ENCODE measurements around the gene SBNO1. TPM values are rescaled to one million over a fixed set of nuclear protein-coding genes. Genes with fewer than 3 reads are reported as not detected.
A peak's percentile ranks its signal among the peaks of the same experiment; 100 is the strongest.

SBNO1 gene
- polyA plus RNA-seq, 3 donors = 5.6 to 16.9 (median 11.4) TPM

DNA sequence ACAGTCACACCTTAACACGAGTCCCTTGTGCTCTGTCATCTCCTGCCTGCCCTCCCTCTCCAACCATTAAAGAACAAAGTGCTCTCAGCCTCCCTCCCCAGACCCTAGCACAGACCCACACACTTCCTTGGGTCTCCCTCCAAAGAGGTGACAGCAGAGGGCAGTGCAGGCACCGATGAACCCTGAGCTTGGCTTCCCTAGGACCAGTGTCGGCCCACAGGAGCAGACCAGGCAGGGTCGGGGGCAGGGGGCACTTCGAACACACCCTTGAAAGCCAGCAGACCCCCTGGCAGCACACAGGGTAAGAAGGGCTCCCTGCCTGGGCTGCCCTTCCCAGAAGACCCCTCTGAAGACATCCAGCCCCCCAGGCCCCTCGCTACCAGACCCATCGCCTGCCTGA lies 100.0 kb downstream of the SBNO1 start:
- no peak overlapping the region for H3K9ac ChIP-seq (ENCODE audit: insufficient read depth, low read length, poor library complexity, severe bottlenecking)
- 62% methylated on average over 6 of the region's 7 CpGs for WGBS (ENCODE audit: insufficient coverage)
- H3K4me3 ChIP-seq (replicated peaks in 1 of 3; ENCODE audit: low read depth in 2 of 3, low read length in 3 of 3) = no peak overlapping the region
- no peaks in the 10 kb centered on the region for H4K20me1 ChIP-seq (ENCODE audit: insufficient read depth, low read length)
- peaks cover 0 to 4% (median 0%) of the 10 kb centered on the region in 3 donors for H3K27me3 Mint-ChIP-seq (ENCODE audit: low read depth in 3 of 3)
- peak overlapping the region in 2 of 7 donors; percentile 38 to 77 for H3K27ac Mint-ChIP-seq
- peaks cover 21 to 26% of the 10 kb centered on the region in 2 donors for H3K4me1 ChIP-seq (ENCODE audit: control insufficient read depth in 1 of 2, insufficient read depth in 2 of 2, low read length in 2 of 2)
- H3K27me3 ChIP-seq (ENCODE audit: control insufficient read depth in 2 of 2, insufficient read depth in 2 of 2, low read length in 2 of 2) = no peaks in the 10 kb centered on the region
- no peak overlapping the region for H2AFZ ChIP-seq (ENCODE audit: insufficient read depth, low read depth, low read length, poor library complexity, severe bottlenecking)
- H3K4me1 Mint-ChIP-seq = peaks cover 27% of the 10 kb centered on the region
- no peak overlapping the region for H3K27ac ChIP-seq (ENCODE audit: low read depth in 1 of 2, low read length in 2 of 2)
- no peaks in the 10 kb centered on the region for H3K9me3 Mint-ChIP-seq
- intact Hi-C loops (cut with micrococcal nuclease) = no loop called here
- peaks cover 32 to 56% of the 10 kb centered on the region in 2 donors for H3K36me3 ChIP-seq (replicated peaks in 1 of 2; ENCODE audit: control insufficient read depth in 1 of 2, insufficient read depth in 2 of 2, low read length in 2 of 2)
- no peak for DNase-seq
- no peak overlapping the region for H3K4me2 ChIP-seq (replicated peaks; ENCODE audit: extremely low read depth, low read length, poor library complexity, severe bottlenecking)
- no peaks in the 10 kb centered on the region for H3K9me3 ChIP-seq (replicated peaks in 1 of 2; ENCODE audit: control insufficient read depth in 1 of 2, insufficient read depth in 1 of 2, low read length in 2 of 2)
- H3K79me2 ChIP-seq (ENCODE audit: insufficient read depth, low read length) = peaks cover 11% of the 10 kb centered on the region
- TF ChIP-seq, protein P1, sequence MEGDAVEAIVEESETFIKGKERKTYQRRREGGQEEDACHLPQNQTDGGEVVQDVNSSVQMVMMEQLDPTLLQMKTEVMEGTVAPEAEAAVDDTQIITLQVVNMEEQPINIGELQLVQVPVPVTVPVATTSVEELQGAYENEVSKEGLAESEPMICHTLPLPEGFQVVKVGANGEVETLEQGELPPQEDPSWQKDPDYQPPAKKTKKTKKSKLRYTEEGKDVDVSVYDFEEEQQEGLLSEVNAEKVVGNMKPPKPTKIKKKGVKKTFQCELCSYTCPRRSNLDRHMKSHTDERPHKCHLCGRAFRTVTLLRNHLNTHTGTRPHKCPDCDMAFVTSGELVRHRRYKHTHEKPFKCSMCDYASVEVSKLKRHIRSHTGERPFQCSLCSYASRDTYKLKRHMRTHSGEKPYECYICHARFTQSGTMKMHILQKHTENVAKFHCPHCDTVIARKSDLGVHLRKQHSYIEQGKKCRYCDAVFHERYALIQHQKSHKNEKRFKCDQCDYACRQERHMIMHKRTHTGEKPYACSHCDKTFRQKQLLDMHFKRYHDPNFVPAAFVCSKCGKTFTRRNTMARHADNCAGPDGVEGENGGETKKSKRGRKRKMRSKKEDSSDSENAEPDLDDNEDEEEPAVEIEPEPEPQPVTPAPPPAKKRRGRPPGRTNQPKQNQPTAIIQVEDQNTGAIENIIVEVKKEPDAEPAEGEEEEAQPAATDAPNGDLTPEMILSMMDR (IDR thresholded peaks at IDR 0.05) = no peak
- no peak overlapping the region for H3K4me3 Mint-ChIP-seq
- H3K36me3 Mint-ChIP-seq = peaks cover 53 to 67% of the 10 kb centered on the region in 2 donors

DNA sequence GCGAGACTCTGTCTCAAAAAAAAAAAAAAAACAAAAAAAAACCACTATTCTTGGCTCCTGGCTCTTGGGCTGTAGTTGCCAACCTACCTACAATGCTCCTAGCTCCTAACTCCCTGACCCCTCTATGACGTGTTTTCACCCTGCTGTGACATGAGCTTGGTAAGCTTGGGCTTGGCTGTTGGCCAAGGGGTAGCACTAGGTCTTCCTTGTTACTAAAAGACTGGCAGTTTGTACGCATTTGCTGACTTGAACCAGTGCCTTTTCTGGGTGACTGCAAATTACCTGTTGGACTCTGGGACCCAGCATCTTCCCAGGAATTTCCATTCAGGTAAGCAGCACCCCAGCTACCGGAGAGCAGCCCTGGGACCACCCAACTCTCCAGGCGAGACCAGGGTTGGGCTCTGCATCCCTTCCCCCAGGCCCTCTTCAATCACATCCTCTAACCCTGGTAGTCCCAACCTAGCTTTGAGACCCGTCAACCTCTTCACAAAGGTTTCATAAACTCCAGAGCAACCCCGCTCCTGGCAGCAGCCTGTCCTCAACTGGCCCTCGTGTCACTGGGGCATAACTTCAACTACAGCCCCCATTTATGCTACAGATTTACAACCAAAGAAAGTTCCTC lies 101.3 kb downstream of the SBNO1 start:
- no peaks in the 10 kb centered on the region for H3K9me3 Mint-ChIP-seq
- H3K27me3 ChIP-seq (ENCODE audit: control insufficient read depth in 2 of 2, insufficient read depth in 2 of 2, low read length in 2 of 2) = no peaks in the 10 kb centered on the region
- peak overlapping the region in 3 of 7 donors; percentile 18 to 71 (median 66) for H3K27ac Mint-ChIP-seq
- peaks cover 61 to 78% of the 10 kb centered on the region in 2 donors for H3K36me3 Mint-ChIP-seq
- H3K4me1 Mint-ChIP-seq = peaks cover 15% of the 10 kb centered on the region
- H3K9ac ChIP-seq (ENCODE audit: insufficient read depth, low read length, poor library complexity, severe bottlenecking) = no peak overlapping the region
- TF ChIP-seq, protein P1 (IDR thresholded peaks at IDR 0.05) = no peak
- no peak overlapping the region for H3K4me3 Mint-ChIP-seq
- peaks cover under 1% of the 10 kb centered on the region for H3K79me2 ChIP-seq (ENCODE audit: insufficient read depth, low read length)
- no peaks in the 10 kb centered on the region for H4K20me1 ChIP-seq (ENCODE audit: insufficient read depth, low read length)
- H3K27me3 Mint-ChIP-seq (ENCODE audit: low read depth in 3 of 3) = peaks cover 0 to 1% (median 0%) of the 10 kb centered on the region in 3 donors
- H3K4me2 ChIP-seq (replicated peaks; ENCODE audit: extremely low read depth, low read length, poor library complexity, severe bottlenecking) = no peak overlapping the region
- peaks cover 9 to 13% of the 10 kb centered on the region in 2 donors for H3K4me1 ChIP-seq (ENCODE audit: control insufficient read depth in 1 of 2, insufficient read depth in 2 of 2, low read length in 2 of 2)
- WGBS (ENCODE audit: insufficient coverage) = 100% methylated on average over 6 of the region's 8 CpGs
- no peak overlapping the region for H3K27ac ChIP-seq (ENCODE audit: low read depth in 1 of 2, low read length in 2 of 2)
- intact Hi-C loops (cut with micrococcal nuclease) = no loop called here
- H3K9me3 ChIP-seq (replicated peaks in 1 of 2; ENCODE audit: control insufficient read depth in 1 of 2, insufficient read depth in 1 of 2, low read length in 2 of 2) = no peaks in the 10 kb centered on the region
- H2AFZ ChIP-seq (ENCODE audit: insufficient read depth, low read depth, low read length, poor library complexity, severe bottlenecking) = no peak overlapping the region
- H3K36me3 ChIP-seq (replicated peaks in 1 of 2; ENCODE audit: control insufficient read depth in 1 of 2, insufficient read depth in 2 of 2, low read length in 2 of 2) = peaks cover 40 to 70% of the 10 kb centered on the region in 2 donors
- no peak for DNase-seq
- H3K4me3 ChIP-seq (replicated peaks in 1 of 3; ENCODE audit: low read depth in 2 of 3, low read length in 3 of 3) = no peak overlapping the region

Data from CD14-positive monocyte (primary cell).